ENCODE measurements around the gene CELF4. TPM values are rescaled to one million over a fixed set of nuclear protein-coding genes. Genes with fewer than 3 reads are reported as not detected.

The CELF4 gene
- polyA plus RNA-seq, 4 donors, result 1.9 to 4.9 (median 3.0) TPM

DNA sequence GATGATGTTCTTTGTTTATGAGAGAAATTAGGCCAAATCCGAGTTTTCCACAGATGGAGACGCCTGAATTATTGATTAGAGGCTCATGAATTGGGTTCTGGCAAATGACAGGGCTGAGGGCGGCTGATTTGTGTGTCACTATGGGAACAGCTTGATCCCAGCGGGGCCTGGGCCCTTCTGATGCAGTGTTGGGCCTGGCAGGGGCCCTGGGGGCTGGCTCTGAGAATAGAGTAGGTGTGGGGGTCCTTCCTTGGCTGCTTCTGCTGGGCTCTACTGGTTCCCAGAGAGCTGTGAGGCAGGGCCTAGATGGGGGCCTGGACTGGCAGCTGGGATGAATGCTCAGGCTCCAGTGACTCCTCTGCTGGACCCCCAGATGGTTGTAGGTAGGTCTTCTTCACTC is 164.8 kb downstream of the CELF4 start:
- no peak for DNase-seq (ENCODE audit: low read depth in 4 of 4, low spot score in 2 of 4)

DNA sequence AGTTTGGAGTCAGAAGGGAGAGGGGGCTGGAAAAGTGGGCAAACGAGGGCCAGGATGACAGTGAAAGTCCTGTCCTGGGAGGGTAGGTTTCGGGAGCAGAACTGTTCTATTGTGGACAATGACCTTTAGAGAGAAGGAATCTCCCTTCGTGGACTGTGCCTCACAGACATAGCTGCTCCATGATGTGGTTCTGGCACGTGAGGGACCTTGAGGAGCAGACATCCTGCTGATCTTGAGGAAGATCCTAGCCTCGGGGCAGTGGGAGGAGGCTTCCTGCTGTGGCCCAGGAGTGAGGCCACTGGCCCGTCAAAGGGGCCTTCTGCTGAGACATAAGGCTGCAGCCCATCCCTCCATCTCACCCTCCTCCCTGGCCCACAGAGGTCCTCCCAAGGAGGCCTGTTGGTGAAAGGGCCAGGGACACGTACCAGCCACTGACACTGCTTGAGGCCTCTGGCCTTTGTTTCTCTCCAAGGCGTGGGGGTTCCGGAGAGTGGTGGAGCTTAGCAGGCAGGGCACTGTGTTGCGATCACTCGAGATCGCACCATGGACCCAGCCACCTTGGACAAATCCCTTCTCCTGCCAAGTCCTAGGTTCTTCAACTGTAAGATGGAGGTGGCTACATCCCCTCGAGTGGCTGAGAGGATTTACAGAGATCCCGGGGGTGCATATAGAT is 167.2 kb downstream of the CELF4 start:
- no peak for DNase-seq (ENCODE audit: low read depth in 4 of 4, low spot score in 2 of 4)

DNA sequence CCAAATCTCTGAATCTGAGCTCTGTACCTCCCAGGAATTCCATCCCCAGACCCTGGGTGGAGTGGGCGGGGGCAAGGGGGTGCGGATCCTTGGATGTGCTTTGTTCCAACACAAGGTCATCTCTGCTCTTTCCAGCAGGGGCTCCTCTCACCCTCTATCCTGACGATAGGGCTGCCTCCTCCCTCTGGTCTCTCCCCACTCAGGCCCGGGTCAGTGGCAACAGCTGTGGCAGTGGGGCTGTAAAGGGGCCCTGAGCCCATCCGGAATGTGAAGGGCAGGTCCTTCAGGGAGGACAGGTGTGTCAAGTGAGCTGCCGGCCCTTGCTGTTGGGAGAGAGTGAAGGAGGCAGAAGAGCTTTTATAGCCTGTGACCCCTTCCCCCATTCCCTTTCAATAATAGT is 167.8 kb downstream of the CELF4 start:
- no peak for DNase-seq (ENCODE audit: low read depth in 4 of 4, low spot score in 2 of 4)

DNA sequence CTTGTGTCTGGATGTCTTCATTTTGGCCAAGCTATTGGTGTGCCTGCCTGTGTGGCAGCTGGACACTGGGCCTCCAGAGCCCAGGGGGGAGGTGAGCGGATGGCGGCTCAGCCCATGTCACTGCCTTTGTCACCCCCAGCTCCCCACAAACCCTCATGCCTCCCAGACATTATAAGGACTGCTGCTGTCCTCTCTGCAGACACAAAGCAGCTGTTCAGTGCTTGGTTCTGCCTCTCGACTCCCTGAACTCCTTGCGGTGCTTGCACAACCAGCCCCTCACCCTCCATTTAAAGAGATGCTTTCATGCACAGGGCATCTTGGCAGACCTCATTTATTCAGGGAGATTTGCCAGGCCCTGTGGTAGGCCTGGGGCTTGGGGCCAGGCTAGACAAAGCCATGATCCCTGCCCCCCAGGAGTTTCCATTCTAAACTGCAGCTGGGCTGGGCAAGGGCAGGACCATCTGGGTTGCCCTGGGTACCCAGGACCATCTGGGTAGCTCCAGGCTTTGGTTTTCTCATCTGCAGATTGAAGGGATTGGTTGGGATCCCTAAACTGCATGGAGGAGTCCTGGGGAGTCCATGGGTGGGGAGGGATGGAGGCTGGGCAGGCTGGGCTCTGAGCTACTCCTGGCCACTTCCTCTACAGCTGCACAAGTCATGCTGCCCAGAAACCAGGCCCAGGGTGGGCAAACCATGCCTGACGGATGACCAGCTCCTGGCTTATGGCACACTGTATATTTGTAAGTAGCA is 168.5 kb downstream of the CELF4 start:
- DNase-seq (ENCODE audit: low read depth in 4 of 4, low spot score in 2 of 4), result no peak

DNA sequence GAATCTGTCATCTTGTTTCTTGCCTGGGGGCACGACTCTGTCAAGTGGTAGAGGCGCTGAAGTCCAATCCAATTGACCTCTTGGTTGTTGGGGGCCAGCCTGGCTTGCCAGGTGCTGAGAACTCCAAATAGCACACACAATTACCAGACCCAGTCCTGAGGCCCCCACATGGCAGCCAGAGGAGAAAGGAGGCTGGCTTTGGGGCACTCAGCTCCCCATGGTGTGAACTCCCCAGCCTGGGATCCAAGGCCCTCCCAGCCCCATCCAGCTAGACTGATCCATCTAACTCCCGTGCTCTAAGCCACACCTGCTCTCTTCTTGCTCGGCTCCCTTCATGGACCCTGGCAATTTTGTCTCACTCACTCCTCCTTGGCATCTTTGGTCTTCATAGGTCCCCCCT is 170.0 kb downstream of the CELF4 start:
- no peak for DNase-seq (ENCODE audit: low read depth in 4 of 4, low spot score in 2 of 4)

DNA sequence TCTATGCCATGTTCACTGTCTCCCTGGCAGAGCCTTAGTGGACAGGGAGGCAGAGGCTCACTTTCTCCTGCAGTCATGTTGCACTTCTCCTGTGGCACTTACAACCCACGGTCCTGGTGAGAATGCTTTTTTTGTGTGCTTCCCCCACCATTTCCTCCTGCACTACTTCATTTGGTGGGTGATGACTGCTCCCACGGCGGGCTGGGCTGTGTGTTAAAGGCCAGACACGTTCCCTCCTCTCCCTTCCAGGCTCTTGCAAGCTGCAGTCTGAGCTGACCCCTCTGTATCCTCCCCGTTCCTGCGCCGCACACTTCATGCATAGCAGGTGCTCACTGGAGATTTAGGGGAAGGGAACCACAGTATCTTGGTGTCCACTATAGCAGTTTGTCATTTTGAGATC is 170.5 kb downstream of the CELF4 start:
- DNase-seq (ENCODE audit: low read depth in 4 of 4, low spot score in 2 of 4), result no peak

DNA sequence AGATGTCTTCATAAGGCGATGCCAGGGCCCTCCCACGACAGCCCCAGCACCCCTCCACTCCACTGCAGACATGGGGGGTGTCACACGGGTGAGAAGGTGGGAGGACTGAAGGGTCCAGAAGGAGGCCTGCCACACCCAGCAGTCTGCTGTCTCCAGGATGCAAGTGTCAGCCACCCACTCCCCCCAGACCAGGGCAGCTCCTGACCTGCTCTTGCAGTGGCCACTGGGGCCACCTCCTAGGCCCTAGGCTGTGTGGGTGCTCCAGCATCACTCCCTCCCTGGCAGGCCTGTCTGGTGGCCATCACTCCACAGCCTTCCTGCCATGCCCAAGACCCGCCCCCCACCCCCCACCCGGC is 171.0 kb downstream of the CELF4 start:
- DNase-seq (ENCODE audit: low read depth in 4 of 4, low spot score in 2 of 4), result no peak

DNA sequence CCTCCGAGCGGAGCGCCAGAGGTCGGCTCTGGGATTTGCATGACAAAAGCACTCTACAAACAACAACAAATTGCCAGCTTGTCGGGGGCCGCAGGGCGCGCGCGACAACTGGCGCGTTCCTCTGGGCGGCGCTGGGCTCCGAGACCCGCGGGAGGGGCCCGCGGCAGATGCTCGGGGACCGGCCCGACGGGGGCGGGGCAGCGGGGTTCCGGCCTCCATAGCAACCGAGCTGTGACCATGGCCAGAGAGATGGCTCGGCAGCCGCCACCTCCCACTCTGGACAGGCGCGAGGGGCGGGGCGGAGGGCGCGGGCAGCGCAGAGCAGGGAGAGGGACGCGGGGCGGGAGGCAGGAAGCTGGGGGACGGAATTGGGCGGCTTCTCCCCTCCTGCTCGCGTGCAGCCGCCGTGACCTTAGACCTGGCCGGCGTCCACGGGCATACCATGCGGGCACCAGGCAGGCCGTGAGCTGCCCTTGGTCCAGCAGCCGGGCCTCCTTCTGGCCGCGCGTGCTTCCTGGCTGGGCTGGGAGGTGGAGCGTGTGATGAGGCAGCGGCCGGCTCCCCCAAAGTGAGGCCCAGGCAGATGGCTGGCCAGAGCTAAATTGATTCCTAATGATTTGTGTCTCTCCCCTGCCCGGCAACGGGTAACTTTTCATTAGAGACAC is 171.5 kb downstream of the CELF4 start:
- DNase-seq (ENCODE audit: low read depth in 4 of 4, low spot score in 2 of 4), result peak; percentile 47 to 67 (median 56)

DNA sequence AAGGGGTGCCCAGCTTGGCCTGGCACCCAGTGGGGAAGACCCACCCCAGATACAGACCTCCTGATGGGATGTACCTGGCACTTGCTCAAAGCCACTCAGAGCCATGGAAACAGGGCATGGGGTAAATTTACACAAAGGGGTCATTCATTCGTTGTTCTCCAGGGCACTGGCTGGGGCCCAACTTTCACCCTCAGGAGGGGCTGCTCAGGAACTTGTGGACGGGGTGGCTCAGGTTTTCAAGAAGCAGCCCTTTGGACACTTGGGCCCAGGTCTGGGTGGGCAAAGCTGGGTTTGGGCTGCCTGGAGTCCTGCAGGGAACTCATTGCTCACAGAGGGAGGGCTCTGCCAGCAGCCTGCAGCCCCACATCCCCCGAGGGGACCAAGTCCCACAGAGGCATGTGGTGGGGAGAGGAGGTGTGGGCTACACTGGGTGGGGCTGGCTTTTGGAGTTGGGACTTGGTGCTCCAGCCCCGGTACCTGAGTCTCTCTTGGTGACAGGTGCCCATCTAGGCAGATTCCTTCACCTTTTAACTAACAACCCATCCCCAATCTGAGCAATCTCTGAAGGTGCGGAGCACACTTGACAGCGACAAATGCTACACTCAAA is 172.3 kb downstream of the CELF4 start:
- no peak for DNase-seq (ENCODE audit: low read depth in 4 of 4, low spot score in 2 of 4)

DNA sequence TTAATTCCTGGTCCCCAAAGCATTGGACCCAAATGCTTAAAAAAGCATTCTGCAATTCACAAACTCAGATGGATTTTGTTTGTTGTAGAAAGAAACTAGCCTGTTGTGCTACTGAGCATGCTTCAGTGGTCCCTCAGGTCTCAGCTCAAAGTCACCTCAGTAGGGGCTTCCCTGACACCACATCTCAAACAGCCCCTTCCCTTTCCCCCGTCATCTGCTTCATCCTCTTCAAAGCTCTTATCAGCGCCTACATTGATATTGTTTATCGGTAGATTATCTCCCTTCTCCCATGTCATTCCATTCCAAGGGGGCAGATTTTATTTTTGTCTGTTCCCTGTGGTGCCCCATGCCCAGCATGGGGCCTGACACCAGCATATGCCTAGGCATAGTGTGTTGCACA is 172.9 kb downstream of the CELF4 start:
- DNase-seq (ENCODE audit: low read depth in 4 of 4, low spot score in 2 of 4), result no peak

DNA sequence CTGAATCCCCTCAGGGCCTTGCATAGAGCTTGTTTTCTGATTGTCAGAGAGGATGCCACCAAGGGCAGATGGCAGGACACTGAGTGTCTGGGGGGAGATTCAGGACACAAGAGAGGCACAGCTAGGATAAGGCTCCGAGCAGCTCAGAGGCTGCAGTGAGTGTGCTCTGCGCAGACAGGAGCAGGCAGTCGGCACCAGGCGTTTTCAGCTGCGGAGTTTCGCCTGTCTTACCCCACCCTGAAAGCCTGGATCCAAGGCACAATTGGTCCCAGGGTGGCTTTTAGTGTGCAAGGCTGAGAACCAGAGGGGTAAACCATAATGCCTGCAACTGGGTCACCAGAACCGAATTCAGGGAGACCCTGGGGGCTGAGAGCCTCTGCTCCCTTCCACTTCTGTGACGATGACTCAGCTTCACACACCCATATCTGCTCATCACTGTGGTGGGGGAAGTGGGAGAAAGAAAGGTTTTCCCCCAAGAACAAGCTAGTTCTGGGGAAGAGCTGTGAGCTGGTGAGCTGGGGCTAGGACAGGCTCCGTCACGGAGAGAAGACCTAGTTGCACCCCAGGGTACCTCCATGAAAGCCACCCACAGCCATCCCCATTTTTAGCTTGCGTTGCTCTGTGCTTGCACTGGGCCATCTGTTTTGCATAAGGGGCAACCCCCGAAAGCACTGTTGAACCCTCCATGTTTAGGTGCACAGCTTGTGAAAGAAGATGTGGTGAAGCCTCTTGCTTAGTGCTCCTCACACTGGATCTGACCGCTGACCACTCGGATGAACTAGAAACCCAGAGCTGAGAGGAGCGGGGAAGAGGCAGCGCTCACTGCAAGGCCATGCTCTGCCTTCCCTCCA is 173.7 kb downstream of the CELF4 start:
- DNase-seq (ENCODE audit: low read depth in 4 of 4, low spot score in 2 of 4), result no peak

DNA sequence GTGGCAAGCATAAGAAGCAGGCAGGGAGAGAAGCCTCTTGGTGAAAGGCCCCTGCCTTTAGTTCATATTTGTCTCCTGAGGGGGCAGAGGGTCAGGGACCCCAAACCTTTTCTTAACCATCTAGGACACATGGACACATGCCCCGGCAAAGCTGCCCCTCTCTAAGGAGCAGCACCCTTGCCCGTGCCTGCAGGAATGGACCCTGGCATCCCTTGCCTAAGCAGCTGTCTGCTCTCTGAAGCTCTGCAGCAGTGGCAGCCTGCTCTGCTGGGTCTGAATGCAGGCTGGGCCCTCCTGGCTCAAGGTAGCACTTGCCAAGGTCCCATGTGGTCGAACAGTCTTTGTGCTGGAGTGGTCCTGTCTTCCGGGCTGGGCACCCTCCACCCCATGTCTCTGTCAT is 174.4 kb downstream of the CELF4 start:
- no peak for DNase-seq (ENCODE audit: low read depth in 4 of 4, low spot score in 2 of 4)

DNA sequence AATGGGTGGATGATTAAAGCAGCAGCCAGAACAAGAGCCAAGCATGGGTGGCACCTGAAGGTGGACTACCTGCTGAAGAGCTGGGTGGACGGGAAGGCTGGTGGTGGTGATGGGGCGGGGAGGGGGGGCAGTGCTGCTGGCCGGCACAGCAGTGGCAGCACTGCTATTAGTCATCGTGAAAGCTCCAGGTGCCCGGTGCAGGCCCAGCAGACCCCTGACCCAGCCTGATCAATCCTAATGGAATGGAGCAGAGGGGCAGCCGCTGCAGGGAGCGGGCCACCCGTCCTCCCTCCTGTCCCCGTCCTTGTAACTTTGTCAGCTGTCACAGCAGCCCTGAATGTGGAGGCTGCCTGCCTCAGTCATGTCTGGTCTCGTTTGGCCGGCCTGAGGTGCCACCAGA is 174.9 kb downstream of the CELF4 start:
- no peak for DNase-seq (ENCODE audit: low read depth in 4 of 4, low spot score in 2 of 4)

DNA sequence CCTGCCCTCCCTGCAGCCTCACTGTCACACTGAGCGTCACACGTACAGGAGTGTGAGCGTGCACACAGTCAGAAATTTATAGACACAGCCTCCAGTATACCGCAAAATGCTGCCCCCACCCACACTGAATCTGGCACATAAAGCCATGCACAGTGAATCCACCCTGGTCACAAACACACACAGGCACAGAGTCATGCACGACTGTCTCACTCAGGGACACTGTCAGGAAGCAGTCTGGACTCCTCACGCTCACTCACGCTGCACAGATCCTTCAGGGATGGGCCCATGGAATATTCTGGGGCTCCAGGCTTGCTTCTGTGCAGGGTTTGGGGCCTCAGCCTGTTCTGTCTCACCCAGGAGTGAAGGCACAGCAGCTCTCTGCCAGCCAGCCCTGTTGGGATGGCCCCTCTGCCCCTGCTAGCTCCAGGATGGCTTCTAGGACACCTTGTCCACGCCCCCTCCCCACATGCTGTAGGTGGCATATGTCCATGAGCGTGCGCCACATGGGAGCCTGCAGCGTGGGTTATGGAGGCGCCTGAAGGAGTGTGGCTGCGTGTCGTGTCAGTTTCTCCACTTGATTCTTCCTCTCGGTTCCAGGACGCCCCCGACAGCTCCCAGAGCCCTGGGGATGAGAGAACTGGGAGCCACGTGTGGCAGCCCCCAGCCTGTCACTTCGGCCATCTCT is 175.8 kb downstream of the CELF4 start:
- no peak for DNase-seq (ENCODE audit: low read depth in 4 of 4, low spot score in 2 of 4)

DNA sequence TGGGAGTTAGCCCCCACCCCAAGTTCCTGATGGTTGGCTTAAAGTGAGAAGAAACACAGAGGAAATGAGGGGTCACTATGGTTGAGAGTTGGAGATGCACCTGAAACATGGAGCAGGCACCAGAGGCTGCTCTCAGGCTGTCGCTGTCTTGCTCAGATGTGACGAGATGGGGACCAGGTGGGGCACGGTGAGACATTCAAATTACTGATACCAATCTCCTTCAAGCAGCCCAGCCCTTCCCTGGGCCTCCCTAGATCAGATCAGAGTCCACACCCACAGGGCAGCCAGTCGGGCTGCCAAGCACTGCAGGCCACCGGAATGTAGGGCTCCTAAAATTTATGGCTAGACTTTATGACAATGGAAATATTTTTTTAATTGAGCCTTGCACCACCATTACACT is 176.6 kb downstream of the CELF4 start:
- DNase-seq (ENCODE audit: low read depth in 4 of 4, low spot score in 2 of 4), result no peak

DNA sequence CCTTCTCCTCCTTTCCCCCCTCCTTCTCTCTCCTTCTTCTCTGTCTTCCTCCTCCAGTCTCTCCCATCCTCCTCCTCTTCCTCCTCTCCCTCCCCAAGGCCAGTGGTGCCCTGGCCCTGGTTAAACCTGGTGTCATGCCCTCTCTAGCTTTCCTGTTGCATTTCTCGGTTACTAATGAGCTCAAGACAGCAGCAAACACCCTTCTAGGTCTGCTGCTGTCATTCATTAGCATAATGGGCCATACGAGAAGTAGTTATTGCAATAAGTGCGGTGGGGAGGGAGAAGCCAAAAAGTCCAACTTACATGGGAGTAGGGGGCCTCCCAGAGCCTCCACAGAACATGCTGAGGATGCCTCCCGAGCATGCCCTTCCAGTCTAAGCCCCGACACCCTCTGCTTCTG is 177.2 kb downstream of the CELF4 start:
- no peak for DNase-seq (ENCODE audit: low read depth in 4 of 4, low spot score in 2 of 4)

DNA sequence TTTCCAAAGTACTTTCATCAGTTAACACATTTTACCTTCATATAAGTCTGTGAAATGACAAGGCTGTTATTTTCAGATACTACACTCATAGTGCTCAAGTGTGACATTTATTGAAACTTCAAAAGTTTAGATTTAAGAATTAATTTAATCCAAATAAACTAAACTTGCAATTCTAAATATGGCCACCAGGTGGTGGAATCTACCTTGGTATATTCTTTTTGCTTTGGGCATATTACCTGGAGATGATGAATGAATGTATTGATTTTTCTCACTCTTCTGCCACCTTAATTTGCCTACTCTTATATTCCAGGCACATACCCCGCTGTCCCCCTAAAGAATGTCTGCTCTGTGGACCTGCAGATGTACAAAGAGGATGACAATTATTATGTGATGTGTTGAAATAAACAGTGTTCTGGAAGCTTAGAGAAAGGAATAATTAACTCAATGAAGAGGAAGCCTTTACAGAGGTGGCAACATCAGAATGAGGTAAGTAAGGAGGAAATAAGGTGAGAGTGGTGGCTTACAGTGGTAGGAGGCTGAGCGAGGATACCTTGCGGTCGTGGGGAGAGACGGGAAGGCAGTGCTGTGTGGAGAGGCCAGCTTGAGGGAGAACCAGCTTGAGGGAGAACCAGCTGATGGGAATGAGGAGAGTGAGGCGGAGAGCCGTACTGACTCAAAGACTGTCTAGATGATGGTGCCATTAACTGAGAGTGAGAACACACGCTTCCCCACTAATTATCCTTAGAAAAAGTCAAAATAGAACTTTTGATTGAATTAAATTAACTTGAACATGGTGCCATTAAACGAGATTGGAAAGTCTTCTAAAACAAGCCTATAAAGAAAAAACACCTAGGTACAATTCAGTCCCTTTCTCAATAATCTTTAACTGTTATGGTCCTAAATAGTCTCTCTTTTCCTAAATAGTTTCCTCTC is 179.5 kb downstream of the CELF4 start:
- DNase-seq (ENCODE audit: low read depth in 4 of 4, low spot score in 2 of 4), result no peak

DNA sequence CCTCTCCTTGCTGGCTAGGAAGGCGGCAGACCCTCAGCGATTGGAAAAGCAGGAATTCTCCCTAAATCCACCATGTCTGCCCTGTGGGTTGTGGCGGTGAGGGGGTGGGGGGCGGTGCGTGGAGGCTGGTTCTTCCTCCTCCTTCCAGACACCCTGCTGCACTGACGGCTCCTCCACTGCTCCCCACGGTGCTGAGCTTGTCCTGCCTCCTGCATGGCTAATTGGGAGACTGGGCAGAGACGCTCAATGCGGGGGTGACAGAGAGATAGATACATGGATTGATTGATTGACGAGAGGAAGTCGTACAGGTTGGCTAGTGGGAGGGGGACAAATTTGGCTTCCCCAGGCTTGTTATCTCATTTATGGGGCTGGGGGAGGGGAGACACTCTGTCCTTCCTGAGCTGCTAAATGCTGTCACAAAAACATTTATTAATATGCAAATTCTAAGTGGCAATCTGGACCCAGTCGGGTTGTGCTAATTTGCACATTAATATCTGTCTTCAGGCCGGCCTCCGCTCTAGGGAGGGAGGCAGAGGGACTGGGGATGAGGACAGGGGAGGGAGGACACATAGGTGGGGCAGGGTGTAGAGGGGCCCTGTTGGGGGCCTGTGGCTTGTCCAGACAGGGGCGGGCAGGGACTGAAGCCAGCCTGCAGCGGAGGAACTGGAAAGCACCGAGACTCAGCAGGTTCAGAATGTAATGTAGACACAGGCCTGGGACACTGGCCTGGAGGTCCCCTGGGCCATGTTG is 181.6 kb downstream of the CELF4 start:
- DNase-seq (ENCODE audit: low read depth in 4 of 4, low spot score in 2 of 4), result no peak
